ENCODE results near the gene CDH7.

CDH7 gene

GRCh38 chr18:65811307-65811706, 60.5 kb downstream of the CDH7 start:
- H3K79me2 ChIP-seq (ENCODE audit: insufficient read depth, low read length): no peaks in the 10 kb centered on the region
- TF ChIP-seq, protein P1, sequence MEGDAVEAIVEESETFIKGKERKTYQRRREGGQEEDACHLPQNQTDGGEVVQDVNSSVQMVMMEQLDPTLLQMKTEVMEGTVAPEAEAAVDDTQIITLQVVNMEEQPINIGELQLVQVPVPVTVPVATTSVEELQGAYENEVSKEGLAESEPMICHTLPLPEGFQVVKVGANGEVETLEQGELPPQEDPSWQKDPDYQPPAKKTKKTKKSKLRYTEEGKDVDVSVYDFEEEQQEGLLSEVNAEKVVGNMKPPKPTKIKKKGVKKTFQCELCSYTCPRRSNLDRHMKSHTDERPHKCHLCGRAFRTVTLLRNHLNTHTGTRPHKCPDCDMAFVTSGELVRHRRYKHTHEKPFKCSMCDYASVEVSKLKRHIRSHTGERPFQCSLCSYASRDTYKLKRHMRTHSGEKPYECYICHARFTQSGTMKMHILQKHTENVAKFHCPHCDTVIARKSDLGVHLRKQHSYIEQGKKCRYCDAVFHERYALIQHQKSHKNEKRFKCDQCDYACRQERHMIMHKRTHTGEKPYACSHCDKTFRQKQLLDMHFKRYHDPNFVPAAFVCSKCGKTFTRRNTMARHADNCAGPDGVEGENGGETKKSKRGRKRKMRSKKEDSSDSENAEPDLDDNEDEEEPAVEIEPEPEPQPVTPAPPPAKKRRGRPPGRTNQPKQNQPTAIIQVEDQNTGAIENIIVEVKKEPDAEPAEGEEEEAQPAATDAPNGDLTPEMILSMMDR (conservative IDR thresholded peaks at IDR 0.05; ENCODE audit: low read length): no peak
- no peak for TF ChIP-seq EZH2phosphoT487 (IDR thresholded peaks at IDR 0.05; ENCODE audit: borderline replicate concordance)
- H3K27me3 ChIP-seq (ENCODE audit: insufficient read depth, low read length, poor library complexity, severe bottlenecking): no peaks in the 10 kb centered on the region
- no peak overlapping the region for H3K9ac ChIP-seq (ENCODE audit: low read depth, low read length, poor library complexity, severe bottlenecking)
- no peaks in the 10 kb centered on the region for H3K9me3 ChIP-seq (ENCODE audit: insufficient read depth, low read depth, low read length)
- no peaks in the 10 kb centered on the region for H3K4me1 ChIP-seq (ENCODE audit: insufficient read depth, low read length, poor library complexity, severe bottlenecking)
- H3K4me3 ChIP-seq (ENCODE audit: low read length, poor library complexity, severe bottlenecking): no peak overlapping the region
- H3F3A ChIP-seq (ENCODE audit: low read depth): no peaks in the 10 kb centered on the region
- H4K20me1 ChIP-seq (ENCODE audit: insufficient read depth, low read length, poor library complexity, severe bottlenecking): no peaks in the 10 kb centered on the region
- H3K36me3 ChIP-seq (ENCODE audit: insufficient read depth, low read length): no peaks in the 10 kb centered on the region
- no peaks in the 10 kb centered on the region for H3K9me2 ChIP-seq (replicated peaks; ENCODE audit: low read depth, low read length)
- no peak overlapping the region for H3K4me2 ChIP-seq (ENCODE audit: low read depth, low read length, poor library complexity, severe bottlenecking)
- H2AFZ ChIP-seq (ENCODE audit: low read length): no peak overlapping the region

- no peaks in the 10 kb centered on the region for H3F3A ChIP-seq (ENCODE audit: low read depth)
Measured at GRCh38 chr18:65815506-65815905, 64.7 kb downstream of the CDH7 start.

GRCh38 chr18:65817178-65817577, 66.4 kb downstream of the CDH7 start:
- no peaks in the 10 kb centered on the region for H3K9me3 ChIP-seq (ENCODE audit: insufficient read depth, low read depth, low read length)
- H3K79me2 ChIP-seq (ENCODE audit: insufficient read depth, low read length): no peaks in the 10 kb centered on the region
- H3K27me3 ChIP-seq (ENCODE audit: insufficient read depth, low read length, poor library complexity, severe bottlenecking): no peaks in the 10 kb centered on the region
- no peak overlapping the region for H3K4me3 ChIP-seq (ENCODE audit: low read length, poor library complexity, severe bottlenecking)
- no peaks in the 10 kb centered on the region for H3F3A ChIP-seq (ENCODE audit: low read depth)
- H3K4me1 ChIP-seq (ENCODE audit: insufficient read depth, low read length, poor library complexity, severe bottlenecking): no peaks in the 10 kb centered on the region
- H4K20me1 ChIP-seq (ENCODE audit: insufficient read depth, low read length, poor library complexity, severe bottlenecking): no peaks in the 10 kb centered on the region
- TF ChIP-seq EZH2phosphoT487 (IDR thresholded peaks at IDR 0.05; ENCODE audit: borderline replicate concordance): no peak
- TF ChIP-seq, protein P1 (conservative IDR thresholded peaks at IDR 0.05; ENCODE audit: low read length): no peak; the same call in 1 of the 2 replicates
- H3K4me2 ChIP-seq (ENCODE audit: low read depth, low read length, poor library complexity, severe bottlenecking): no peak overlapping the region
- no peaks in the 10 kb centered on the region for H3K36me3 ChIP-seq (ENCODE audit: insufficient read depth, low read length)
- no peaks in the 10 kb centered on the region for H3K9me2 ChIP-seq (replicated peaks; ENCODE audit: low read depth, low read length)
- H3K9ac ChIP-seq (ENCODE audit: low read depth, low read length, poor library complexity, severe bottlenecking): no peak overlapping the region
- no peak overlapping the region for H2AFZ ChIP-seq (ENCODE audit: low read length)

More at GRCh38 chr18:65815506-65815905, 64.7 kb downstream of the CDH7 start:
- no peaks in the 10 kb centered on the region for H3K36me3 ChIP-seq (ENCODE audit: insufficient read depth, low read length)
- no peaks in the 10 kb centered on the region for H3K4me1 ChIP-seq (ENCODE audit: insufficient read depth, low read length, poor library complexity, severe bottlenecking)
- no peak overlapping the region for H3K4me3 ChIP-seq (ENCODE audit: low read length, poor library complexity, severe bottlenecking)
- no peak overlapping the region for H3K4me2 ChIP-seq (ENCODE audit: low read depth, low read length, poor library complexity, severe bottlenecking)
- H2AFZ ChIP-seq (ENCODE audit: low read length): no peak overlapping the region
- no peaks in the 10 kb centered on the region for H4K20me1 ChIP-seq (ENCODE audit: insufficient read depth, low read length, poor library complexity, severe bottlenecking)
- H3K9me3 ChIP-seq (ENCODE audit: insufficient read depth, low read depth, low read length): no peaks in the 10 kb centered on the region
- no peaks in the 10 kb centered on the region for H3K27me3 ChIP-seq (ENCODE audit: insufficient read depth, low read length, poor library complexity, severe bottlenecking)
- H3K9ac ChIP-seq (ENCODE audit: low read depth, low read length, poor library complexity, severe bottlenecking): no peak overlapping the region
- no peaks in the 10 kb centered on the region for H3K9me2 ChIP-seq (replicated peaks; ENCODE audit: low read depth, low read length)
- no peaks in the 10 kb centered on the region for H3K79me2 ChIP-seq (ENCODE audit: insufficient read depth, low read length)
- TF ChIP-seq EZH2phosphoT487 (IDR thresholded peaks at IDR 0.05; ENCODE audit: borderline replicate concordance): no peak
- TF ChIP-seq, protein P1 (conservative IDR thresholded peaks at IDR 0.05; ENCODE audit: low read length): no peak

Data from Loucy (cell line).